Keratinocyte (primary cell): ENCODE data around the gene IGFBP4.

ENCODE experiments used
- EZH2 ChIP-seq: IDR thresholded peaks from one replicate; pipeline ENCODE4 v1.6.1; 2012; ENCODE audit warnings: inconsistent platforms, mild to moderate bottlenecking, low read length, moderate library complexity
- TF ChIP-seq, protein P1 (sequence below), 3 experiments: IDR thresholded peaks in 1 of 3; conservative IDR thresholded peaks in 1 of 3; optimal IDR thresholded peaks in 1 of 3; 2 replicates in 2 of 3; 3 replicates in 1 of 3; pipeline versions ENCODE3 to v1.5.1; 2011; ENCODE audit warnings: low read length in 3 of 3, mild to moderate bottlenecking in 3 of 3, moderate library complexity in 2 of 3, control low read depth in 1 of 3, inconsistent platforms in 1 of 3; ENCODE audit not compliant: insufficient read depth in 2 of 3; ENCODE audit errors: extremely low read depth in 1 of 3

DNA sequence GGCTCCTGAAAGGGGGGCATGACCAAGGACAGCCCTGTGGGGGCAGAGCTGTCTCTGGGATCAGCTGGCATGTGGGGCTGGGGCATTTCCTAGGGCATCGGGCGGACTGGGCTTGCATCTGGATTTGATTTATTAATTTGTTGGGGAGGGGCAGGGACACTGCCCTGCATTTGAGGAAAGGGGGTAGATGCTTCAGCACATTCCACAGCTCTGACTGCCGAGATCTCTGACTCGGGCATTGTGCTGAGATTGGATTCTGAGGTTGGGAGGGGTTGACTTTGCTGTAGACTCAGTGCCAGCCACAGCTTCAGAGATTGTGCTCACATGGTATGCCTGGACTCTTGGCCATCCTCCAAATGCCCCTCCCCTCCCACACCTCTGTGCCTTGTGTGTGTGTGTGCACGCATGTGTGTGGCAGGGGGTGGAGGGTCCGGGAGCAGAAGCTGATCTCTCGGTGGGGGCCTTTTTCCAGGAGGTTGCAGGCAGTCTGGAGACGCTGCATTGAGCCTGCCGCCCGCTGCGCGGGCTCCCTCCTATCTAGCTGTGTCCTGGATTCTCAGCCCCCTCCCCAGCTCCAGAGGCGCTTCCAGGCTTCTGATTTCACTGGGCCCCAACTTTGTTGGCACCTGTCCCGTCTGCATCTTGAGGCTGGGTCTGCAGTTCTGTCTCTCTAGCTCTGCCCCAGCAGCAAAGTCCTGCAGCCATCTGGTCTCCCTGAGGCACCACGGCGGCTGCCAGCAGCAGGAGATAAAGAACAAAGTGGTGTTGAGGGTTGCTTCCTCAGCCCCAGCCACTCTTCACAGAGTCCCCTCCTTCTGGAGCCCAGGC lies 14.9 kb downstream of the IGFBP4 start:
- TF ChIP-seq, protein P1, sequence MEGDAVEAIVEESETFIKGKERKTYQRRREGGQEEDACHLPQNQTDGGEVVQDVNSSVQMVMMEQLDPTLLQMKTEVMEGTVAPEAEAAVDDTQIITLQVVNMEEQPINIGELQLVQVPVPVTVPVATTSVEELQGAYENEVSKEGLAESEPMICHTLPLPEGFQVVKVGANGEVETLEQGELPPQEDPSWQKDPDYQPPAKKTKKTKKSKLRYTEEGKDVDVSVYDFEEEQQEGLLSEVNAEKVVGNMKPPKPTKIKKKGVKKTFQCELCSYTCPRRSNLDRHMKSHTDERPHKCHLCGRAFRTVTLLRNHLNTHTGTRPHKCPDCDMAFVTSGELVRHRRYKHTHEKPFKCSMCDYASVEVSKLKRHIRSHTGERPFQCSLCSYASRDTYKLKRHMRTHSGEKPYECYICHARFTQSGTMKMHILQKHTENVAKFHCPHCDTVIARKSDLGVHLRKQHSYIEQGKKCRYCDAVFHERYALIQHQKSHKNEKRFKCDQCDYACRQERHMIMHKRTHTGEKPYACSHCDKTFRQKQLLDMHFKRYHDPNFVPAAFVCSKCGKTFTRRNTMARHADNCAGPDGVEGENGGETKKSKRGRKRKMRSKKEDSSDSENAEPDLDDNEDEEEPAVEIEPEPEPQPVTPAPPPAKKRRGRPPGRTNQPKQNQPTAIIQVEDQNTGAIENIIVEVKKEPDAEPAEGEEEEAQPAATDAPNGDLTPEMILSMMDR (optimal IDR thresholded peaks at IDR 0.05 in 1 of 3, IDR thresholded peaks at IDR 0.05 in 1 of 3, conservative IDR thresholded peaks at IDR 0.05 in 1 of 3; ENCODE audit: extremely low read depth in 1 of 3, insufficient read depth in 2 of 3, low read length in 3 of 3), result no peak
- TF ChIP-seq EZH2, result no peak
